GM18907 (cell line): ENCODE data around the gene CA5A.

ENCODE experiments used
- ATAC-seq: cut with Tn5 transposase; IDR thresholded peaks from one replicate; pipeline ENCODE4 v1.9.1; 2021; ENCODE audit warnings: mild to moderate bottlenecking, moderate library complexity; ENCODE audit not compliant: unreplicated experiment

Gene CA5A

DNA sequence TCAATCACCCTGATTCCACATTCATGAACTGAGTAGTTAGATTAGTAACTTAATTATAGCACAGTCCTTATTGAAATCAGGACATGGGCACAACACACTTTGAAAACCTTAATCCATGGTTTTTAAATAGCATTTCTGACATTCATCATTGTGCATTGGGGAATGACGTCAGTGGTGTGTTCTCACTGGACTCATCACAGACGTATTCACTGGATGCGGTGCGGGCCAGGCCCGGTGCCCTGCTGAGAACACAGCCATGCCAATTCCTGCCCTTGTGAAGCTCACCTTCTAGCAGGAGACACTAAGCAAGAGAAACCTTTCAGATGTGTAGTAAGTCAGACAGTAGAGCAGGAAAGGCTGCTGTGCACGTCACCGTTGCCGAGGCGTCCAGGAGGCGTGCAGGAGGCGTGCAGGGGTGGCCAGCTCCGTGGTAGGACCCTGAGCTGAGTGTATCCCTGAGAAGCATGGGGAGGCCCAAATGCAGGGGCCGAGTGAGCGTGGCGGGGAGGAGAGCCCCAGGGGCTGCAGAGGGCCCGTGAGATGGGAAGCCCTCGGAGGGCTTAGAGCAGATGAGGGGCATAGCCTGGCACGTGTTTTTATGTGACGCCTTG lies 27.8 kb upstream of the CA5A start:
- no peak for ATAC-seq

DNA sequence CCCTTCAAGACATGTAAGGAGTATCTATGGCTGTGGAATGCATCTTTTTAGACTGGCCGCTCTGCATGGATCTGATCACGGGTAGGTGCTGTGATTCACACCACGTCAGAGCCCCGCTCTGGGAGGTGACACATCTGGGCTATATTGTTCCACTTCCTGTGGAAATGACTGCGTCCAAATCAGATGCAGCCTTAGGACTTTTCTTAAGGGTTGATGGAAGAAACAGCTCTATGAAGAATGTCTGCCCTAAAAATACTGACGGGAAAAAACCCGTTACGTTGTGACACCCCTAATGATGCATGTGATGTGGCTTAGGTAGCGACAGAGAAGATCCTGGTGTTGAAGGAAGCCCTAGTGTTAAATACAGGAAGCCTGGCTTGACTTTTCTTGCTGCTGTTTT lies 27.1 kb upstream of the CA5A start:
- no peak for ATAC-seq

DNA sequence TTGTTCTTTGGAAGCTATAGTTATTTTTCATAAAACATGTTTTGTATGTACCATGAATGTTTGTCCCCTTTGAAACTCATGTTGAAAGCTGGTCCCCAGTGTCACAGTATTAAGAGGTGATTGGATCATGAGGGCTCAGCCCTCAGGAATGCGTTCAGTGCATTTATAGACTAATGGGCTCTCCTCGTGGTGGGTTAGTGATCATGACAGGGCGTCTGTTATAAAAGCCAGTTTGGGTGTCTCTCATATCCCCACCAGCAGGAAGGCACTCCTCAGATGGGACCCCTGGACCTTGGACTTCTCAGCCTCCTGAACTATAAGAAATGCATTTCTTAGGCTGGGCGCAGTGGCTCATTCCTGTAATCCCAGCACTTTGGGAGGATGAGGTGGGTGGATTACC lies 25.3 kb upstream of the CA5A start:
- ATAC-seq: no peak

DNA sequence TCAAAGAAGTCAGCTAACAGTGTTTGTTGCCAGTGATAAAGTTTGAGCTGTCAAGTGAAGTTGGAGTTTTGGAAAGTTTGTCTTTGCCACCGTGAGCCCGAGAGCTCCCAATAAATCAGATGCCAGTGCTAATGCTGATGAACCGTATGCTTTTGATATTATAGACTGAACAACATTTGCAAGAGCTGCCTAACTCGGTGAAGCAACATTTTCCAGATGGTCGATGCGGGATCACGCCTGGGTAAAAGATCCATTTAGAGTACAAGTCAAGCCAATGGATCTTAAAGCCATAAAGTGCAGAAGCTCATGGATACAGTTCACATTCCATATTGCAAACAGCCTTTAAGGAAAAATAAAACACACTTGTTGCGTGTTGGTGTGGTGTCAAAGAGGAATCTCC lies 24.5 kb upstream of the CA5A start:
- ATAC-seq: no peak

DNA sequence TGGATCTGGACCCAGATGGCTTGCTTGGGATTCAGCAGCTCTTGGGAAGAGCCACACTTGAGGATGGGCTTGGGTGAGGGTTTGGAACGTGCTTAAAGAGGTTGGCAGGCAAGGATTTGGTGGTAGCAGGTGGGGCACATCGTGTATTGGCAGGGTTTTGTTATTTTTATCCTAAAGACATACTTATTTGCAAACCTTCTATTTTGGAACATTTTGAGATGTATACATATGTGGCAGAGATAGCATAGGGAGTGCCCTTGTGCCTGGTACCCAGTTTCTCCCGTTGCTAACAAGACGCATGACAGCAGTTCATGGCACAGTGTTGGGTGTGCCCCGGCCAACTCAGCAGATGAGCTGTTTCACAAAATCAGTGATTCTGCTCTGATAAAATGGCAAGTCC lies 24.0 kb upstream of the CA5A start:
- no peak for ATAC-seq

DNA sequence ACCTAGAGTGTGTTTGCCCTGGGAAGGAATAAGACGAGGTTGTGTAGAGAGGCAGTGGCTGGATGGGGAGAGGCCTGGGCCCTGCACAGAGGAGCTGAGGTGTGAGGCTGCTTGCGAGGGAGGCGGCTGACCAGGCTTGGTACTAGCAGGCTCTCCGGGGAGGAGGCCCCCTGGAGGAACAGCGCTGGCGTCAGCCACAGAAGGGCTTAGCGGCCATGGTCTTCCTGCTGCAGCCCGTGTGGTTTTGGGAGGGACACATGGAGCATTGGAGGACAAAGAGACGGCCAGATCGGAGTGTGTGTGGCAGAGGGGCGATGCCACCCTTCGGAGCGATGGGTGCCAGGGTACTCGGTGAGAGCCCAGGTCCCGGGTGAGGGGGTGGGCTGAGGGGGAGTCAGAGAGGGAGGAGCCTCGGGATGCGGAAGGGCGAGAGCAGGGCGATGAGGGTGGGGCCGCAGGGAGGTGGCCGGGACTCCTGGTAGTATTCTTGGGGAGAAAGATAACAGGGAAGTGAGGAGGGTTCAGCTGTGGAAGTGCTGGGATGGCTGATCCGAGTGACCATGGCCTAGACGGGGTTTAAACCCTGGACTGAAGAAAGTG lies 23.2 kb upstream of the CA5A start:
- no peak for ATAC-seq

DNA sequence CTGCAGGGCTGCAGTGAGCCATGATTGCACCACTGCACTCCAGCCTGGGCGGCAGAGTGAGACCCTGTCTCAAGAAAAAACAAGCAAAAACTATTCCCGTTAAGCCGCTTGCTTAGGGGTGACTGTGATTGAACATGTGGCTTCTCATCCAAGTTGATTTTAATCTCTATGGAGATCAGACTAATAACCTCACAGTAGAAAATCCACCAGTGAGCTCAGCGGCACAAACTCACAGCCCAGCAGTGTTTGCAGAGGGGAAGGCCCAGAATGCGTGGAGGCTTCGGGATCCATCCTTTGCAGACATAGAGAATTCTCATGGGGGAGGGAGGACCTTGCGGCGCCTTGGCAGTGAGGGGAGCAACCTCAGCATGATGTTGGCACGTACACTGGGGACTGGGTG lies 22.3 kb upstream of the CA5A start:
- no peak for ATAC-seq

DNA sequence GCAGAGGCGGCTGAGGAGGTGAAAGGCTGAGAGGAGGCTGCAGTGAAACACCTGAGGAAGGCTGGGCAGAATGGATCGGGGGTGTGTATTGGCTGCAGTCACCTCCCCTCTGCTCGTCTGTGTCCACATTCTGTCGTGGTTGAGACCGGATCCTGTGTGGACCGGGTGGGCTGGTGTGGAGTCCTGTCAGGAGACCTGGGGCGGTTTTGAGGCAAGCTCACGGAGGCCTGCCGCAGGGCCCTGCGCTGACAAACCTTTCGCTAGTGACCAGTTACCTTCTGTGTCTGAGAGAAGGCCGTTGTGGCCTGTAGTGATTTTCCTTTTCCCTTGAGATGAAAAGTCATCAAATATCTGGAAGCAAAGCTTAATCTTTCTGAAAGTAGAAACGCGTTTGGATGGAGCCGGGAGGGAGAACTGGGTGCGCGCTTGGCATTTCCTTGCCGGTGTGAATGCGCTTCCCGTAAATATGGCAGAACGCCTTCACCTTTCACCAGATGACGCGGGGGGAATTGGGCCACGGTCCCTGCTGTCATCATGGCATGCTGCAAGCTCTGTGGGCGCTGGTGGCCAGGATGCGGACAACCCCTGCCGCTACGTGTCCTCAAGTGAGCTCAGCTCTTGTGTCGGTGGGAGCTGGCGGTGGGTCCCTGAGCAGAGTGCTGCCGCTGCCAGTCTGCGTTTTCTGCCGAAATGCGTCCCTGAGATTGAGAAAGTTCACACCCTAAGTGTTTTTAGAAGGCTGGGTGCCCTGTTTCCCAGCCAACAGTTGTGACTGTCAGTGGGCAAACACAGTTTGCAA lies 21.2 kb upstream of the CA5A start:
- no peak for ATAC-seq

DNA sequence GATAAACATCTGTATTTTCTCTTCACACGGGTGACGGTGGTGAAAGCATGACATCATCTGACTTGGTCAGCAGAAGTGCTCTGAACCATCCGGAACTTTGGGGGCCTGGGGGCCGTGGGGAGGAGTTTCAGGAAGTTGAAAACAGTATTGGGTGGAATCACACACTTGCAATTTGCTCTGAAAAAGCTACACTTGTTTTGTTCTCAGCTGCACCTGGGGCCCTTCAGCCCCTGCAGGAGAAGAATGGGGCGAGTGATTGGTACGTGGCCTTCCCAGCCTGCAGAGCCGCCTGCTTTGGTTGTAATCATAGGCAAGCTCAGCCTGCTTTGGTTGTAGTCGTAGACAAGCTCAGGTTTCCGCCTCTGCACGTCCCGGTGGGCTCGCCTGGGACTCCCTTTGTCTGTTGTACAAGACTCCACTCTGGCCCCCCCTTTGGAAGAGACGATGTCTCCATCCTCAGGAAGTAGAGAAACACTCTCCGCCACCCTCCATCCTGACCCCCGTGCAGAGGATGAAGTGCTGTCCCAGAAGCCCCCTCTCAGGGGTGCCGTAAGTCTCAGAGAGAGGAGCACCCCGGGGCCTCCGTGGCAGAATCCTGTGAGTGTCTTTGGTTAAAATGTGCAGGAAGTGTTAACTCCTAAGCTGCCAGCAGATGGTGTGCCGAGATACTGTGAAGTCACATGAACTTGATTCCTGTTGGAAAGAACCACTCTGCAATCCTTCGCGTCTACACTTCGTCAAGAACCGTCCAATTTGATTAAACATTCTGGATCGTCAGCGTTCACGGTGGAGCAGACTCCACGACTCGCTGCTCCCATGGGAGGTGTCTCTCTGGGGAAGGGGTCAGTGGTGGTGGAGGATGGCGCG lies 20.3 kb upstream of the CA5A start:
- peak; percentile 36 for ATAC-seq

DNA sequence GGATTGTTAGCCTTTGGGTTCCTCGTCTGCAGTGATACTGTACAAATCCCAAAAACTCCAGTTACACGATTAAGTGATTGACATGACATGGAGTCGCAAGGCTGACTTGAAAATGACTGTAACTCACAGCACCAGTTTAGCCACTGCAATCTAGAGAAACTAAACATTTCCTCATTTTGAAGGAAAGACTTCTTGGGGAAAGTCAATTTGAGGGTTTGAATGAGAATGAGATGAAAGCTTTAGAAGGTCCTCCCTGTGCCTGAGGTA lies 19.7 kb upstream of the CA5A start:
- ATAC-seq: no peak

DNA sequence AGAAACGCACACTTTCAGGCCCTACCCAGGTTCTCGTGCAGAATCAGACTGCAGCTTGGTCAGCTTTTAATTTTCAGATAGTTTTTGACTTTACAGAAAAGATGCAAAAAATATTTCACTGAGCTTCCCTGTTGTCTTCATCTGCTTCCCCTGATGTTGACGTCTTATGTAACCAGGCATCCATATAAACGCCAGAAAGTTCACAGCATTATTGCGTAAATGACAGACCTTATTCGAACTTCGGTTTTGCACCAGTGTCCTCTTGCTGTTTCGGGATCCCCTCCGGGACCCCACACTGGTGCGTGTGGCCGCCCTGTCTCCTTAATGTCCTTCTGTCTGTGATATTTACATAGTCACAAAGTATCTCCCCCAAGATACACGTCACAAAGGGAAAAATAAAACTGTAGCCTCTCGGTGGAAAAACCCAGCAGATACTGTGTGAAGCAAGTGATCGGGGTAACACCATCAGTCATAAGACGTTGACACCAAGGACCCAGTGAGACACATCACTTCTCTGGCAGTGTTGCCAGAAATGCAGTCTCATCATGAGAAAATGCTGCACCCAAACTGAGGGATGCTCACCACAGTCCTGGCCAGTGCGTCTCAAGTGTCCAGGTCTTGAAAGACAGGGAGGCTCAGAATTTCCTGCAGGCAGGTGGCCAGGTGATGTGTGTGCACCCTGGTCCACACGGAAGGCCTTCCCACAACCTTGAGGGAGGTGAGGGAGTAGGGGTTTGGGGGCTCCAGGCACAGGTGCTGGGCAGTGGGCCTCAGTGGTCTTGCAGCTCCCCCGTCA lies 19.2 kb upstream of the CA5A start:
- no peak for ATAC-seq

DNA sequence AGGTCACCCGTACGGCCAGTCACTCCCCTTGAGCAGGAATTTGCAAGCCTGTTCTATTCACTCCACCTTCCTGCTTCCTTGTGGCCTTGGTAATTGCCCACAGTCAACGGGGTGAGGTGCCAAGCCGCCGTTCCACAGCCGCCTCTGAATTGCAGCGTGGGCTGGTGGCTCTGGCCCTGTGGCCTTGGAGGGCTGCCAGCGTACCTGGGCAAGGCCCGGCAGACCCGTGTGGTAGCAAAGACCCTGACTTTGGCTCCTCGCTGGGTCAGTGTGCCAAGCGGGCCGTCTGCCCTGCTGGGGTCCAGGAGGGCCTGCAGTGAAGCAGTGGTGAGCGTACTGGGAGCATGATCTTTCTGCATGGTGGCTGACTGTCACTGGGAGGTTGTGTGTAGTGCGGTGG lies 18.5 kb upstream of the CA5A start:
- no peak for ATAC-seq

DNA sequence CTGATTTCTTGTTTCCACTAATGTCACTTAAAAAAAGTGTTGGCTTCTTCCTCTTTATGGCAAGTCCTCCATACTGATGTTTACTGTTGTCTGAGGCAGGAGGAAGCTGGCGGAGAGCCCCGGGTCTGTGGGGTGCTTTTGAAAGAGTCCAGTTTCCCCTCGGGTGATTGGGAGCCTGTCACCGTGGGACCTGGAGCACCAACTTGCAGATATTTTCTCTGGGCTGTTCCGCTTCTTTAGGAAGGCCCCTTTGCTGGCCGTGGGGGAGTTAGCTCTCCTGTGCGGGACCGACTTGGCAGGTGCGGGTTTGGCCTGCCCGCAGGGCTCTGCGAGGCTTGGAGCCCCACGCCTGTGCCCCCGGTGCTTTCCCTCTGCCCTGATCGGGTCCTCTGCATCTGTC lies 18.0 kb upstream of the CA5A start:
- ATAC-seq: no peak

DNA sequence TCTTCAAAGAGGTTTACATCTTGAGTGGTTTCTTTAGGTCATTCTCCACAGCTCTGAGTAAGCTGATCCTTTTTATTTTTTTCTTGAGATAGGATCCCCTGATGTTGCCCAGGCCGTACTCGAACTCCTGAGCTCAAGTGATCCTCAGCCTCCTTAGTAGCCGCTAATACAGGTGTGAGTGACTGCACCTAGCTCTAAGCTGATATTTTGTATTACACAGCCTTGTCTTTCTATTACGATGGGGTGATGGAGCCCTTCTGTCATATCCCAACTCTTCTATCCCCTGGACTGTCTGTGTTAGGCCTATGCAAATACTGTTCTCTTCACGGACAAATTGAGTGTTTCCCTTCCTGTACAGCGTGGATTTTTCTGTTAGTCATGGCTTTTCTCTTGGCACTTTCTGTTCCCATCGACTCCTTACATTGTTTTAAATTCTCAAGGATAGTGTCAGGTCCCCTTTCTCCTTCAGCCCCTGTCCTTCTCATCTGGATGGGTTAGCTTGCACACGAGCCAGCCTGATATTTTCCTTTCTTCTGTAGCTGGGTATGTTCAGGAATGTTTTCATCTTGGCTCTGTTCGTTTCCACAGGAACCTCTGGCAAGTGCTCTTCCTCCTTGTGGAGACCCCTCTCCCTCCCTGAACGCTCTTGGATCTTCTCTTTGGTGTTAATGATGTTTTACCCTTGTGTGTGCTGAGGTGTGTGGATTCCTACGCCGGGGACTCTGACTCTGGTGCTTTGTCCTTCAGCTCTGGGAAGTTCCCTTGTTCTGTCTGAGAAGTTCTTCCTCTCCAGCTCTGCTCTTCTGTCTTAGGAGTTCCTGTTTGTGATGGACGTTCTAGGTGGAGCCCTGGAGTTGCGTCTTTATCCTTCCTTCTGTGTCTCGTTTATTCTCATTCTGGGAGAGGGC lies 17.2 kb upstream of the CA5A start:
- no peak for ATAC-seq

DNA sequence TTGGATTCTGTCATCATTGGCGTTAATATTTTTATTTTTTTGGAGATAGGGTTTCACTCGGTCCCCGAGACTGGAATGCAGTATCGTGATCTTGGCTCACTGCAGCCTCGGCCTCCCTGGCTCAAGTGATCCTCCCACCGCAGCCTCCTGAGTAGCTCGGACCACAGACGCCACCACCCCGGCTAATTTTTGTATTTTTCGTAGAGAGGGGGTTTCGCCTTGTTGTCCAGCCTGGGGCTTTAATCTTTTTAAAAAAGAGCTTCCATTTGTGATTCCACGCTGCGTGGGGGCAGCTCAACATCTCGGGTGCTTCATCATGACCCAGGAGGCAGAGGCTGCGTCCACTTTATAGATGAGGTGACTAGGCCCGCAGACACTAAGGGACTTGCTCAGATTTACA lies 16.4 kb upstream of the CA5A start:
- no peak for ATAC-seq

DNA sequence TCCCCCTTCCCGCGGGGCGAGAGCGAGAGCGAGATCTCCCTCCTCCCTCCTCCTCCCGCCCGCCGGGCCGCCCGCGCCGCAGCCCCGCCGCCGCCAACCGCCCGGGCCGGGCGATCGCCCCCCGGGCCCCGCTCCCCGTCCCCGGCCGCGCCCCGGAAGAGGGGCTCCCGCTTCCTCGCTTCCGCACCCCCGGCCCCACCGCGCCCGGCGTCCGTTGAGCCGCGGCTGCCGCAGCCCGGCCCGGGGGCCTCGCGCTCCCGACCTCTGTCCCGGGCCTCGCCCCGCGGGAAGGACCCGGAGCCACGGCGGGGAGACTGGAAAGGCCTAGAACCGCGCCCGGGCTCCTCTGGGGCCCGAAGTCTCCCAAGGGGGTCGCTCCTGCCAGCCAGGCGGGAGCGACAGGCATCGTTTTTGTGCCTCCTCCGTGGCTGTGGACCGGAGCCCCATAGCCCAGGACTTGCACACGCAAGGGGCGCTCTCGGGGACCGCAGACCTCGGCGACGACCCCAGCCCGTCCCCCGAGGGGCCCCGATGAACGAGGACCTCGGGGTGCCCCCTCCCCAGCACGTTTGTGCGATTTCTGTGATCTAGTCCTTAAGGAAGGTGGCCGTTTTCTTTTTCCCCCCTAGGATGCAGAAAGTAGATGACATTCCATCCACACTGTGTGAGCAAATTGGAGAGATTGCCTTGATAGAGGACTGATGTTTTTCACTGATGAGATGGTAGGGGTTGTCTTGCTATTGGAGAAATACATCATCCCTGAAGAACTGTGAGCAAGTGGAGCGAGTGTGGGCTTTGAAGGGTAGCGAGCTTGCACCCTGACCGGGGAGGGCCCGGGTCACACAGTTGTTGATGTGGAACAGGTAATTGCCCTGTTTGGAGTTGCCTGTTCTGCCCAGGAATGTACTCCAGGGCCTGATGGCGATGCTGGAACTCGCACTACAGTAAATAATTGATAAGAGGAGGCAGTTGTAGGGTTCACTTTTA lies 15.5 kb upstream of the CA5A start:
- ATAC-seq: peak; percentile 15

DNA sequence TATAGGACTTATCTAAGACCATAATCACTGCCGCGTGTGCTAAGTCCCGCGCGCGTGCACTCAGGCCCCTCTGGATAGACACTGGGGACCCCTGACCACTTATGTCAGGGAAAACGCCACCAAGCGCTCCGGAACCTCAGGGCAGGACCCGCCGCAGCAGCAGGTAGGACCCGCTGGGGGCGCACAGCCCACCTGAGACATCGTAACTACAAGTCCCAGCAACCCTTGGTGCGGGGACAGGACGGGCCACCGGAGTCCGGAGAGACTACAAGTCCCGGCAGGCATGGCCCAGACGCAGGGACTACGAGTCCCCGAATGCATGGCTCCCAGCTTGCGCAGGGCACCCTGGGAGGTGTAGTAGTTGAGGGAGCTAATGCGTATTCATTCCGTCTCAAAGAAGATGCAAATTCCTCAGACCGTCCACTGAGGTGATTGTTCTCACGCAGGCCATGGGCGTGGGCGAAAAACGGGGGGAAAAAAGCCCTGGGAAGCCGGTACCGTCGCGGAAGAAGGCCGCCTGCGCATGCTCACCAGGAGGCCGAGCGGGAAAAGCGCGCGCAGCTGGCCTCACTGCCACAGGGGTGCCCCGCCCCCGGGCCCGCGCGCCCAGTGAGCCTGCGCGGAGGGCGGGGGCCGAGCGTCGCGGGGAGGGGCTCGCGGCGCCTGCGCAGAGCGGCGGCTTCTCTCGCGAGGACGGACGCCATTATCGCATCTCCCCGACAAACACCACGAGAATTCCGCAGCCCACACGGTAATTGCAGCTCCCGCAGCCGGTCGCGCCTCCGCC lies 14.6 kb upstream of the CA5A start, which contains the start of gene BANP:
Gene BANP (plus strand): TSS at position 670 of the 787 bp plus-strand sequence. CDS start 23,682 bp downstream, outside the sequence.
- peak; percentile 91 for ATAC-seq
